HEK293 (cell line): Measurements from ENCODE around the gene ABHD15.

Source experiments
- HOXC10 ChIP-seq: sonication (generic); formaldehyde crosslinking; IDR thresholded peaks from 2 replicates; pipeline ENCODE4 v1.8.1; 2023; ENCODE audit warnings: mild to moderate bottlenecking, missing genetic modification reagents
- IKZF3 ChIP-seq: fragments of 450-650 bp; IDR thresholded peaks from 2 replicates; pipeline ENCODE4 v1.5.0; 2018; ENCODE audit warnings: missing biosample characterization, mild to moderate bottlenecking, missing genetic modification characterization, moderate library complexity
- KLF16 ChIP-seq: fragments of 450-650 bp; formaldehyde crosslinking; IDR thresholded peaks from 2 replicates; pipeline ENCODE4 v1.5.1; 2017; ENCODE audit warnings: missing biosample characterization, missing genetic modification characterization
- KLF17 ChIP-seq: fragments of 450-650 bp; formaldehyde crosslinking; IDR thresholded peaks from 2 replicates; pipeline ENCODE4 v1.5.1; 2016; ENCODE audit warnings: missing biosample characterization, missing genetic modification characterization
- MZF1 ChIP-seq: fragments of 450-650 bp; formaldehyde crosslinking; IDR thresholded peaks from 2 replicates; pipeline ENCODE4 v1.5.1; 2017; ENCODE audit warnings: missing biosample characterization, missing genetic modification characterization, borderline replicate concordance
- SALL2 ChIP-seq: fragments of 450-650 bp; formaldehyde crosslinking; IDR thresholded peaks from 2 replicates; pipeline ENCODE4 v1.5.0; 2017; ENCODE audit warnings: missing biosample characterization, mild to moderate bottlenecking, missing genetic modification characterization, borderline replicate concordance
- TCF7L2 ChIP-seq: IDR thresholded peaks from 2 replicates; pipeline ENCODE4 v1.6.1; 2011; ENCODE audit warnings: low read depth, mild to moderate bottlenecking, inconsistent platforms, low read length, moderate library complexity, borderline replicate concordance
- ZBTB10 ChIP-seq: fragments of 450-650 bp; formaldehyde crosslinking; IDR thresholded peaks from 2 replicates; pipeline ENCODE4 v1.5.1; 2016; ENCODE audit warnings: missing biosample characterization, missing genetic modification characterization
- ZBTB7A ChIP-seq: fragments of 450-650 bp; formaldehyde crosslinking; IDR thresholded peaks from 2 replicates; pipeline ENCODE4 v1.5.1; 2016; ENCODE audit warnings: low read depth, missing biosample characterization, missing genetic modification characterization
- ZFP41 ChIP-seq: fragments of 450-650 bp; formaldehyde crosslinking; IDR thresholded peaks from 2 replicates; pipeline ENCODE4 v1.5.1; 2016; ENCODE audit warnings: missing biosample characterization, missing genetic modification characterization, borderline replicate concordance
- ZNF112 ChIP-seq: fragments of 450-650 bp; formaldehyde crosslinking; IDR thresholded peaks from 2 replicates; pipeline ENCODE4 v1.5.0; 2017; ENCODE audit warnings: missing biosample characterization, missing genetic modification characterization
- ZNF157 ChIP-seq: fragments of 450-650 bp; formaldehyde crosslinking; IDR thresholded peaks from 2 replicates; pipeline ENCODE4 v1.5.1; 2016; ENCODE audit warnings: missing biosample characterization, missing genetic modification characterization
- ZNF174 ChIP-seq: fragments of 450-650 bp; formaldehyde crosslinking; IDR thresholded peaks from 2 replicates; pipeline ENCODE4 v1.5.0; 2017; ENCODE audit warnings: missing biosample characterization, mild to moderate bottlenecking, missing genetic modification characterization
- ZNF239 ChIP-seq: fragments of 450-650 bp; formaldehyde crosslinking; IDR thresholded peaks from 2 replicates; pipeline ENCODE4 v1.5.1; 2016; ENCODE audit warnings: missing biosample characterization, missing genetic modification characterization
- ZNF280C ChIP-seq: fragments of 450-650 bp; formaldehyde crosslinking; IDR thresholded peaks from 2 replicates; pipeline ENCODE4 v1.5.1; 2016; ENCODE audit warnings: missing biosample characterization, missing genetic modification characterization
- ZNF501 ChIP-seq: fragments of 450-650 bp; formaldehyde crosslinking; IDR thresholded peaks from 2 replicates; pipeline ENCODE4 v1.5.1; 2016; ENCODE audit warnings: missing biosample characterization, missing genetic modification characterization
- ZNF518A ChIP-seq: fragments of 450-650 bp; formaldehyde crosslinking; conservative IDR thresholded peaks from 2 replicates; pipeline ENCODE4 v1.5.1; 2016; ENCODE audit warnings: low read depth, missing biosample characterization, missing genetic modification characterization
- ZNF558 ChIP-seq: fragments of 450-650 bp; formaldehyde crosslinking; IDR thresholded peaks from 2 replicates; pipeline ENCODE4 v1.5.1; 2016; ENCODE audit warnings: missing biosample characterization, missing genetic modification characterization
- ZNF585B ChIP-seq: fragments of 450-650 bp; formaldehyde crosslinking; IDR thresholded peaks from 2 replicates; pipeline ENCODE4 v1.5.1; 2016; ENCODE audit warnings: missing biosample characterization, missing genetic modification characterization
- ZNF645 ChIP-seq: fragments of 450-650 bp; formaldehyde crosslinking; IDR thresholded peaks from 2 replicates; pipeline ENCODE4; 2016; ENCODE audit warnings: missing biosample characterization, missing genetic modification characterization
- ZNF654 ChIP-seq: fragments of 450-650 bp; formaldehyde crosslinking; IDR thresholded peaks from 2 replicates; pipeline ENCODE4 v1.5.1; 2016; ENCODE audit warnings: low read depth, missing biosample characterization, missing genetic modification characterization
- ZNF664 ChIP-seq: fragments of 450-650 bp; formaldehyde crosslinking; IDR thresholded peaks from 2 replicates; pipeline ENCODE4 v1.5.1; 2016; ENCODE audit warnings: missing biosample characterization, missing genetic modification characterization
- ZSCAN30 ChIP-seq: fragments of 450-650 bp; IDR thresholded peaks from 2 replicates; pipeline ENCODE4 v1.5.1; 2018; ENCODE audit warnings: missing biosample characterization, mild to moderate bottlenecking, missing genetic modification characterization, moderate library complexity
- ZSCAN4 ChIP-seq: fragments of 450-650 bp; formaldehyde crosslinking; IDR thresholded peaks from 2 replicates; pipeline ENCODE4 v1.5.1; 2017; ENCODE audit warnings: missing biosample characterization, missing genetic modification characterization

The ABHD15 gene

GRCh38 chr17:29579866-29580771 is 13.3 kb upstream of the ABHD15 start (continued):
- TF ChIP-seq ZNF518A: no peak
- TF ChIP-seq ZNF174: no peak
- TF ChIP-seq IKZF3: no peak
- no peak for TF ChIP-seq ZFP41 (tag by site-specific recombination)
- no peak for TF ChIP-seq ZNF558 (tag by site-specific recombination)
- no peak for TF ChIP-seq ZNF664
- TF ChIP-seq TCF7L2: no peak
- TF ChIP-seq ZNF585B (tag by site-specific recombination): no peak
- TF ChIP-seq KLF17 (tag by site-specific recombination): no peak; the same call in 1 of the 2 replicates
- TF ChIP-seq ZNF239 (tag by site-specific recombination): no peak
- TF ChIP-seq HOXC10 (CRISPR knock-in tag): no peak
- TF ChIP-seq SALL2 (tag by site-specific recombination): no peak
- peak; percentile 85 for TF ChIP-seq ZSCAN30 (tag by site-specific recombination)
- no peak for TF ChIP-seq ZBTB7A (tag by site-specific recombination)
- peak; percentile 72; the same call in 1 of the 2 replicates for TF ChIP-seq KLF16
- no peak for TF ChIP-seq ZNF645 (tag by site-specific recombination)
- TF ChIP-seq ZBTB10 (tag by site-specific recombination): 0 out of 2 replicates have a peak, but pooled peaks have one; percentile 23
- TF ChIP-seq ZNF501: no peak
- TF ChIP-seq MZF1: no peak
- TF ChIP-seq ZNF112 (tag by site-specific recombination): no peak
- TF ChIP-seq ZSCAN4: no peak
- no peak for TF ChIP-seq ZNF280C (tag by site-specific recombination)
- TF ChIP-seq ZNF654 (tag by site-specific recombination): peak; percentile 85
- TF ChIP-seq ZNF157 (tag by site-specific recombination): no peak
